Ishikawa (cell line): ENCODE results near the gene OSMR.

Source experiments
- NFIC ChIP-seq: IDR thresholded peaks from 2 replicates; pipeline ENCODE4 v1.6.1; 2012
- RAD21 ChIP-seq: IDR thresholded peaks from 2 replicates; pipeline ENCODE4 v1.6.1; 2012; ENCODE audit warnings: low read depth
- TAF1 ChIP-seq: IDR thresholded peaks from 2 replicates; pipeline ENCODE4 v1.6.1; 2012; ENCODE audit warnings: low read depth, mild to moderate bottlenecking
- TF ChIP-seq, protein P1 (sequence below): IDR thresholded peaks from 2 replicates; pipeline ENCODE4 v1.6.1; 2012

GRCh38 chr5:38843665-38844064 lies 2.1 kb upstream of the OSMR start:
- no peak for TF ChIP-seq TAF1
- TF ChIP-seq, protein P1, sequence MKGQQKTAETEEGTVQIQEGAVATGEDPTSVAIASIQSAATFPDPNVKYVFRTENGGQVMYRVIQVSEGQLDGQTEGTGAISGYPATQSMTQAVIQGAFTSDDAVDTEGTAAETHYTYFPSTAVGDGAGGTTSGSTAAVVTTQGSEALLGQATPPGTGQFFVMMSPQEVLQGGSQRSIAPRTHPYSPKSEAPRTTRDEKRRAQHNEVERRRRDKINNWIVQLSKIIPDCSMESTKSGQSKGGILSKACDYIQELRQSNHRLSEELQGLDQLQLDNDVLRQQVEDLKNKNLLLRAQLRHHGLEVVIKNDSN, result no peak
- no peak for TF ChIP-seq NFIC
- no peak for TF ChIP-seq RAD21
